ENCODE measurements around the gene GNB2.

GRCh38 chr7:100714725-100715124, 41.2 kb downstream of the GNB2 start:
- TF ChIP-seq EP300 (IDR thresholded peaks at IDR 0.05) (no peak), CTCF (IDR thresholded peaks at IDR 0.05) (no peak)
